Activated naive CD8-positive, alpha-beta T cell treated with anti-CD3 and anti-CD28 coated beads, Interleukin-2, amount 50 U/mL, for 24 hours (primary cell): ENCODE data around the gene EIF3M.

Experiments used
- ATAC-seq: fragments of 150-1000 bp; cut with Tn5 transposase; one replicate; pipeline ENCODE4 v1.10.0; 2021
- DNase-seq: peaks from one replicate; pipeline ENCODE4 v3.0.0; 2021
- H3K27ac Mint-ChIP-seq: one replicate; pipeline ENCODE4 v1.8.0; 2021; ENCODE audit warnings: mild to moderate bottlenecking, mixed read lengths
- H3K27me3 Mint-ChIP-seq: one replicate; pipeline ENCODE4 v1.8.0; 2021; ENCODE audit warnings: mixed read lengths
- H3K36me3 Mint-ChIP-seq: one replicate; pipeline ENCODE4 v1.8.0; 2021; ENCODE audit warnings: low read depth, mixed read lengths
- H3K4me1 Mint-ChIP-seq: one replicate; pipeline ENCODE4 v1.8.0; 2021; ENCODE audit warnings: mixed read lengths
- H3K4me3 Mint-ChIP-seq: one replicate; pipeline ENCODE4 v1.8.0; 2021; ENCODE audit warnings: mild to moderate bottlenecking, moderate library complexity, mixed read lengths
- H3K9me3 Mint-ChIP-seq: one replicate; pipeline ENCODE4 v1.8.0; 2021; ENCODE audit warnings: mixed read lengths

The EIF3M gene

DNA sequence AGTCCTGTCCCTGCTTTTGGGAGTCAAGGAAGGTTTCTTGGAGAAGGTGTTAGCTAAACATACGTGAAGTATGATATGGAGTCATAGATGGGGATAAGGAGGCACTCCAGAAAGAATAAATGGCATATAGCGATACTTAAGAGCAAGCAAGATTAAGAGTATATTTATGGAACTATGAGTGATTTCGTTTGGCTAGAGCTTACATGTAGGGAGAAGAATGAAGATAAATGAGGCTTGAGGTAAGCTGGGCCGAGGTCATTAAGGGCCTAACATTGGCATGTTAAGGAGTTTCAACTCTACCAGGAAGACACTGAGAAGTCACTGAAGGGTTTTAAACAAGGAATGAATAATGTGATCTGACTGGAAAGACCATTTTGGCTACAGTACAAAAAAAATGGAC is 33.3 kb downstream of the EIF3M start:
- Mint-ChIP-seq H3K36me3 (no peaks in the 10 kb centered on the region), H3K9me3 (no peaks in the 10 kb centered on the region), H3K27me3 (peaks cover 5% of the 10 kb centered on the region), H3K4me3 (no peak overlapping the region), H3K4me1 (no peaks in the 10 kb centered on the region), H3K27ac (no peak overlapping the region)
- DNase-seq = no peak
- ATAC-seq = no peak

DNA sequence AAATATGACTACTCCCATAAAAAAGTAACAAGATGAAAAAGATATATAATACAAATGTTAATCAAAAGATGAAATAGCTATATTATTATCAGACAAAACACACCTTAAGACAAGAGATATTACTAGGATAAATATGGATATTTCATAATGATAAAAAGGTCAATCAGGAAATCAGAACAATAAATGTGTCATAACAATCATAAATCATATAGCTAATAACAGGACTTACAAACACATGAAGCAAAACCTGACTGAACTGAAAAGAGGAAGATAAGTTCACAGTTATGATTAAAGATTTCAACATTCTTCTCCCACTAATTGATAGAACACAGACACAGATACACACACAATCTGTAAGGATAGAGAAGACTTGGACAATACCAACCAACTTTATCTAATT is 47.2 kb downstream of the EIF3M start:
- no peak overlapping the region for H3K4me3 Mint-ChIP-seq
- no peaks in the 10 kb centered on the region for H3K9me3 Mint-ChIP-seq
- DNase-seq (no peak), ATAC-seq (no peak)
- H3K4me1 Mint-ChIP-seq = no peaks in the 10 kb centered on the region
- H3K27me3 Mint-ChIP-seq = peaks cover 42% of the 10 kb centered on the region
- H3K36me3 Mint-ChIP-seq = no peaks in the 10 kb centered on the region
- H3K27ac Mint-ChIP-seq = no peak overlapping the region

GRCh38 chr11:32635819-32636218 is 52.2 kb downstream of the EIF3M start:
- no peaks in the 10 kb centered on the region for H3K4me1 Mint-ChIP-seq
- H3K4me3 Mint-ChIP-seq = no peak overlapping the region
- no peaks in the 10 kb centered on the region for H3K36me3 Mint-ChIP-seq
- ATAC-seq (no peak), DNase-seq (no peak)
- no peaks in the 10 kb centered on the region for H3K9me3 Mint-ChIP-seq
- no peak overlapping the region for H3K27ac Mint-ChIP-seq
- peaks cover 30% of the 10 kb centered on the region for H3K27me3 Mint-ChIP-seq

DNA sequence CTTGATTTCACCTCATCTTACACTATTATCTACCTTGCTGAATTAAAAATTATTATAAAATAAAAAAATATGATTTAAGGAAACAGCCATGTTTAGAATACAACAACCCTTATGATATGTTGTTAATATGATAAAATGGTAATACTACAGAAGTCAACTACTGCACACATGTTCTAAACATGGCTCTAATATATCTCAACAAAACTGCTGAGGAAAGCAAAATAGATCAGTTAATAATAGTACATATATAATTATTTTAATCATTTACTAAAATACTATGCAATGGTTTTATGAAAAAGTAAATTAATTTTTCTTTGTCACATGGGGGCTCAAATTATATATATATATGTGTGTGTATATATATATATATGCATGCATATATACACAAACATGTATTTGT is 57.7 kb downstream of the EIF3M start:
- DNase-seq = no peak
- H3K4me1 Mint-ChIP-seq = no peaks in the 10 kb centered on the region
- no peak overlapping the region for H3K27ac Mint-ChIP-seq
- no peaks in the 10 kb centered on the region for H3K36me3 Mint-ChIP-seq
- no peak for ATAC-seq
- H3K27me3 Mint-ChIP-seq = peaks cover 13% of the 10 kb centered on the region
- no peak overlapping the region for H3K4me3 Mint-ChIP-seq
- no peaks in the 10 kb centered on the region for H3K9me3 Mint-ChIP-seq

- no peaks in the 10 kb centered on the region for H3K36me3 Mint-ChIP-seq
- DNase-seq (no peak), ATAC-seq (no peak)
- H3K4me1 Mint-ChIP-seq = no peaks in the 10 kb centered on the region
- H3K9me3 Mint-ChIP-seq = no peaks in the 10 kb centered on the region
- no peak overlapping the region for H3K4me3 Mint-ChIP-seq
- no peak overlapping the region for H3K27ac Mint-ChIP-seq
- peaks cover 1% of the 10 kb centered on the region for H3K27me3 Mint-ChIP-seq
These were observed 59.9 kb downstream of the EIF3M start for GRCh38 chr11:32643526-32643925.
